Jurkat, Clone E6-1 (cell line): ENCODE results near the gene UXS1. TPM values are rescaled to one million over a fixed set of nuclear protein-coding genes. Genes with fewer than 3 reads are reported as not detected.
"Not testable (repeated sequence)": the region's sequence is repeated elsewhere in the genome, so short reads cannot be mapped to it uniquely, and the experiment has no call there.

Experiments
- DNase-seq: peaks from one replicate; pipeline ENCODE4 v3.0.0-alpha.2; 2011; ENCODE audit warnings: low read depth, low spot score
- H3K4me3 ChIP-seq: 2 replicates; pipeline ENCODE4 v1.5.1; 2011; ENCODE audit warnings: mild to moderate bottlenecking, low read length, control low read depth, moderate library complexity
- polyA plus RNA-seq: library from polyadenylated mRNA; unstranded; fragments of >200 nt; gene quantifications from one replicate; pipeline ENCODE4 v1.2.1, GENCODE V29; 2012; ENCODE audit warnings: missing spikeins; ENCODE audit not compliant: insufficient read length, insufficient read depth

The UXS1 gene
- 29.1 TPM for polyA plus RNA-seq

- H3K4me3 ChIP-seq, result peak within 1 kb of the TSS; percentile 83
- peak; percentile 94 for DNase-seq
Observed at GRCh38 chr2:106193977-106194778, at the start of gene UXS1. UXS1 (minus strand) TSS chr2:106194301; CDS start chr2:106194241, 60 bp downstream.

- not testable (repeated sequence) for H3K4me3 ChIP-seq, DNase-seq
Observed at GRCh38 chr2:106239491-106239890, 45.4 kb upstream of the UXS1 start.

GRCh38 chr2:106235392-106235791 is 41.3 kb upstream of the UXS1 start:
- DNase-seq, H3K4me3 ChIP-seq: not testable (repeated sequence)

- no peak overlapping the region for H3K4me3 ChIP-seq
- no peak for DNase-seq
Observed at GRCh38 chr2:106233350-106233706, 39.2 kb upstream of the UXS1 start.

- no peak for DNase-seq
- H3K4me3 ChIP-seq, result no peak overlapping the region
Observed at GRCh38 chr2:106232638-106233349, 38.7 kb upstream of the UXS1 start.

GRCh38 chr2:106223347-106223746 is 29.2 kb upstream of the UXS1 start:
- DNase-seq, result no peak
- no peak overlapping the region for H3K4me3 ChIP-seq

- not testable (repeated sequence) for DNase-seq, H3K4me3 ChIP-seq
Observed at GRCh38 chr2:106222057-106222456, 28.0 kb upstream of the UXS1 start.

GRCh38 chr2:106219813-106220212 is 25.7 kb upstream of the UXS1 start:
- no peak for DNase-seq

GRCh38 chr2:106219157-106219556 is 25.1 kb upstream of the UXS1 start:
- not testable (repeated sequence) for DNase-seq

More at GRCh38 chr2:106219813-106220212, 25.7 kb upstream of the UXS1 start:
- H3K4me3 ChIP-seq, result no peak overlapping the region

GRCh38 chr2:106208874-106209273 is 14.8 kb upstream of the UXS1 start:
- no peak for DNase-seq
- no peak overlapping the region for H3K4me3 ChIP-seq

More at GRCh38 chr2:106219157-106219556, 25.1 kb upstream of the UXS1 start:
- not testable (repeated sequence) for H3K4me3 ChIP-seq

- no peak for DNase-seq
- no peak overlapping the region for H3K4me3 ChIP-seq
Observed at GRCh38 chr2:106208399-106208798, 14.3 kb upstream of the UXS1 start.

GRCh38 chr2:106207246-106207645 is 13.1 kb upstream of the UXS1 start:
- no peak for DNase-seq
- no peak overlapping the region for H3K4me3 ChIP-seq

- DNase-seq, result no peak
- no peak overlapping the region for H3K4me3 ChIP-seq
Observed at GRCh38 chr2:106205488-106205887, 11.4 kb upstream of the UXS1 start.

- not testable (repeated sequence) for DNase-seq, H3K4me3 ChIP-seq
Observed at GRCh38 chr2:106204551-106204950, 10.4 kb upstream of the UXS1 start.

- no peak for DNase-seq
- H3K4me3 ChIP-seq, result no peak overlapping the region
Observed at GRCh38 chr2:106201661-106202060, 7.6 kb upstream of the UXS1 start.

- DNase-seq, result no peak
- no peak overlapping the region for H3K4me3 ChIP-seq
Observed at GRCh38 chr2:106197878-106198277, 3.8 kb upstream of the UXS1 start.

- H3K4me3 ChIP-seq, result no peak overlapping the region
- DNase-seq, result no peak
Observed at GRCh38 chr2:106195981-106196380, 1.9 kb upstream of the UXS1 start.

- H3K4me3 ChIP-seq, result no peak overlapping the region
Observed at GRCh38 chr2:106195456-106195855, 1.4 kb upstream of the UXS1 start.

GRCh38 chr2:106193690-106193976 is 468 bp downstream of the UXS1 start:
- DNase-seq, result no peak
- H3K4me3 ChIP-seq, result peak overlapping the region; percentile 69

More at GRCh38 chr2:106195456-106195855, 1.4 kb upstream of the UXS1 start:
- no peak for DNase-seq
